Naive thymus-derived CD4-positive, alpha-beta T cell (primary cell): ENCODE data around the gene EPN3. TPM values are rescaled to one million over a fixed set of nuclear protein-coding genes. Genes with fewer than 3 reads are reported as not detected.

Experiments used
- ATAC-seq: fragments of 150-1000 bp; cut with Tn5 transposase; 2 replicates; pipeline ENCODE4 v1.10.0; 2021; ENCODE audit warnings: mild to moderate bottlenecking, moderate library complexity
- CTCF ChIA-PET: fragments of 350-600 bp; sonication (Branson Sonifier 250); formaldehyde crosslinking; loops from one replicate; lab custom pipeline; 2021; ENCODE audit warnings: antibody characterized with exemption; lab: Charles Lee
- POLR2A ChIA-PET: fragments of 350-600 bp; sonication (Branson Sonifier 250); formaldehyde crosslinking; loops from one replicate; lab custom pipeline; 2021; ENCODE audit warnings: antibody characterized with exemption, inconsistent platforms; lab: Charles Lee
- DNase-seq, 9 donors: peaks; one replicate each; pipeline versions ENCODE4 v3.0.0 to v3.0.0-alpha.2; 2020 to 2022; ENCODE audit warnings: mixed read lengths in 1 of 9
- H3K27ac ChIP-seq: one replicate; pipeline ENCODE4 v1.7.0; 2013; ENCODE audit warnings: mild to moderate bottlenecking, low read depth, low read length, moderate library complexity
- H3K27me3 ChIP-seq, 2 donors: one replicate each; pipeline ENCODE4 v1.7.0; 2013; ENCODE audit warnings: low read length in 2 of 2, mild to moderate bottlenecking in 2 of 2, moderate library complexity in 2 of 2; ENCODE audit not compliant: control insufficient read depth in 2 of 2, insufficient read depth in 2 of 2
- H3K36me3 ChIP-seq, 3 experiments: 1 replicate in 2 of 3; 2 replicates in 1 of 3; pipeline ENCODE4 v1.7.0; 2013; ENCODE audit warnings: low read length in 3 of 3, mild to moderate bottlenecking in 3 of 3, moderate library complexity in 1 of 3; ENCODE audit not compliant: insufficient read depth in 3 of 3, control insufficient read depth in 2 of 3
- H3K4me1 ChIP-seq, 2 donors: one replicate each; pipeline ENCODE4 v1.7.0; 2013; ENCODE audit warnings: low read length in 2 of 2, mild to moderate bottlenecking in 2 of 2, moderate library complexity in 1 of 2; ENCODE audit not compliant: control insufficient read depth in 2 of 2, insufficient read depth in 2 of 2
- H3K4me3 ChIP-seq: 2 replicates; pipeline ENCODE4 v1.7.0; 2013; ENCODE audit warnings: mild to moderate bottlenecking, low read length
- H3K9me3 ChIP-seq, 3 experiments: 1 replicate in 2 of 3; 2 replicates in 1 of 3; pipeline ENCODE4 v1.7.0; 2013; ENCODE audit warnings: low read length in 3 of 3; ENCODE audit not compliant: control insufficient read depth in 2 of 3
- H3K27ac Mint-ChIP-seq, 9 donors: one replicate each; pipeline ENCODE4 v1.8.0; 2020 to 2022; ENCODE audit warnings: mixed read lengths in 9 of 9, mild to moderate bottlenecking in 8 of 9, moderate library complexity in 5 of 9, inconsistent platforms in 2 of 9
- H3K27me3 Mint-ChIP-seq, 5 donors: one replicate each; pipeline ENCODE4 v1.8.0; 2021 to 2022; ENCODE audit warnings: mixed read lengths in 5 of 5, mild to moderate bottlenecking in 1 of 5
- H3K36me3 Mint-ChIP-seq, 5 donors: one replicate each; pipeline ENCODE4 v1.8.0; 2020 to 2022; ENCODE audit warnings: mixed read lengths in 5 of 5, mild to moderate bottlenecking in 3 of 5, inconsistent platforms in 1 of 5
- H3K4me1 Mint-ChIP-seq, 7 donors: one replicate each; pipeline ENCODE4 v1.8.0; 2020 to 2022; ENCODE audit warnings: mixed read lengths in 7 of 7, mild to moderate bottlenecking in 3 of 7, inconsistent platforms in 1 of 7
- H3K4me3 Mint-ChIP-seq, 10 donors: one replicate each; pipeline ENCODE4 v1.8.0; 2020 to 2022; ENCODE audit warnings: mild to moderate bottlenecking in 10 of 10, mixed read lengths in 10 of 10, moderate library complexity in 6 of 10, inconsistent platforms in 2 of 10
- H3K9me3 Mint-ChIP-seq, 11 donors: one replicate each; pipeline ENCODE4 v1.8.0; 2020 to 2022; ENCODE audit warnings: mixed read lengths in 11 of 11, mild to moderate bottlenecking in 4 of 11, inconsistent platforms in 1 of 11, moderate library complexity in 1 of 11
- intact Hi-C, 2 donors: fragments of 100-400 bp; cut with micrococcal nuclease; formaldehyde crosslinking; loops; one replicate each; pipeline ENCODE4 v1.15.1; 2023
- polyA plus RNA-seq, 2 donors: library from polyadenylated mRNA; unstranded; fragments of 300-500 nt; fragmentation: Illumina TruSeq; gene quantifications; one replicate each; pipeline ENCODE4 v1.2.3, GENCODE V29; 2021
- total RNA-seq, 6 experiments: library from RNA in 5 of 6; stranded (reverse) in 5 of 6; gene quantifications; 1 replicate in 5 of 6; 2 replicates in 1 of 6; pipeline ENCODE4 v1.2.3 and lab custom pipeline; 2021 to 2026

Gene EPN3
- total and polyA plus RNA-seq, 7 experiments from 2014 or later = not detected

DNA sequence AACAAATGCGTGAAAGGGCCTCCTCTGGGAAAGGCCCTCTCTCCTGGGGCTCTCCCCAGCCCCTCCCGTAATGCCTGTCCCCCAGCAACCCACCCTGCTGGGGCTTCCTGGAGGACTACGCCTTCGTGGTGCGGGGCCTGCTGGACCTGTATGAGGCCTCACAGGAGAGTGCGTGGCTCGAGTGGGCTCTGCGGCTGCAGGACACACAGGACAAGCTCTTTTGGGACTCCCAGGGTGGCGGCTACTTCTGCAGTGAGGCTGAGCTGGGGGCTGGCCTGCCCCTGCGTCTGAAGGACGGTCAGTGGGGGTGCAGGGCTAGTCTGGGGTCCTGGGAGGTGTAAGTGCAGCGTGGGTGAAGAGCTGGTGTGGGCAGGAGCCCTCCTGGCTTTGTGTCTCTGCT lies 19.3 kb downstream of the EPN3 start:
- Histone ChIP-seq H3K27ac (no peak overlapping the region), H3K4me3 (no peak overlapping the region), H3K27me3 (no peaks in the 10 kb centered on the region), H3K9me3 (no peaks in the 10 kb centered on the region), H3K36me3 (no peaks in the 10 kb centered on the region), H3K4me1 (peaks cover 0 to 4% of the 10 kb centered on the region in 2 donors)
- no peaks in the 10 kb centered on the region for H3K9me3 Mint-ChIP-seq
- H3K36me3 Mint-ChIP-seq = peaks cover 0 to 2% (median 0%) of the 10 kb centered on the region in 5 donors
- H3K27me3 Mint-ChIP-seq = peaks cover 0 to 7% (median 0%) of the 10 kb centered on the region in 5 donors
- peaks cover 0 to 5% (median 4%) of the 10 kb centered on the region in 7 donors for H3K4me1 Mint-ChIP-seq
- DNase-seq = no peak
- no peak overlapping the region for H3K4me3 Mint-ChIP-seq
- intact Hi-C loops = no loop called here
- peak overlapping the region in 1 of 9 donors; percentile 42 for H3K27ac Mint-ChIP-seq
- ChIA-PET CTCF (no interaction called here), POLR2A (no interaction called here)
- ATAC-seq = no peak

DNA sequence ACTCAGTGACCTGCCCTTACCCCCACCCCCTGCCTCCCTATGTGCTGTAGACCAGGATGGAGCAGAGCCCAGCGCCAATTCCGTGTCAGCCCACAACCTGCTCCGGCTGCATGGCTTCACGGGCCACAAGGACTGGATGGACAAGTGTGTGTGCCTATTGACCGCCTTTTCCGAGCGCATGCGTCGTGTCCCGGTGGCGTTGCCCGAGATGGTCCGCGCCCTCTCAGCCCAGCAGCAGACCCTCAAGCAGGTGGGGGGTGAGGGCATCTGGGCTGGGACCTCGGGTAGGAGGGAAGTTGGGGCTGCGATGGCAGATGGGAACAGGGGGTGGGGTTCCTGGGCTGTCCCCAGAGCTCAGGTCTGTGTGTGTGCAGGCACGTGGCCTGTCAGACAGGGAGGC lies 21.7 kb downstream of the EPN3 start:
- no peak overlapping the region for H3K4me3 ChIP-seq
- POLR2A ChIA-PET = no interaction called here
- H3K27ac ChIP-seq = no peak overlapping the region
- intact Hi-C loops = no loop called here
- no peaks in the 10 kb centered on the region for H3K36me3 ChIP-seq
- Mint-ChIP-seq H3K4me1 (peaks cover 0 to 11% (median 5%) of the 10 kb centered on the region in 7 donors), H3K27me3 (peaks cover 14 to 27% (median 15%) of the 10 kb centered on the region in 5 donors), H3K4me3 (no peak overlapping the region), H3K9me3 (no peaks in the 10 kb centered on the region), H3K27ac (no peak overlapping the region), H3K36me3 (peaks cover 0 to 2% (median 0%) of the 10 kb centered on the region in 5 donors)
- H3K27me3 ChIP-seq = peaks cover 3 to 10% of the 10 kb centered on the region in 2 donors
- no peaks in the 10 kb centered on the region for H3K9me3 ChIP-seq
- no peak for ATAC-seq
- H3K4me1 ChIP-seq = peaks cover 5% of the 10 kb centered on the region in 2 donors
- DNase-seq = no peak
- CTCF ChIA-PET = no interaction called here

DNA sequence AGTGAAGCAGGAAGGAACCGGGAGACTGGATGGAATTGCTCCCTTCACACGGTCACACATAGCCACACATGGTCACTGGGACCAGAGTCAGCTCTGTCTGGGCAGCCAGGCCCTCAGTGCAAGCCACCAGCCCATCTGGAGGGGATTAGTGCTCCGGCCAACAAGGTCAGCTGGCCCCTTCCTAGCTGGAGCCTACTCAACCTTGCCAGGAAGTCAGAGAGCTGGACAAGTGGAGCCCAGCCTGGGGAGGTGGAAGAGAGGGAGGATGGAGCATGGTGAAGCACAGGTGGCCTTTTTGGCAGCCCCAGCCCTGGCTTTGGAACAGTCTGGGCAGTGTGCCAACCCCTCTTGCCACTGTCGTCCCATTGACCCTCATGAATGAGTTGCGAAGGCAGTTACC lies 24.3 kb downstream of the EPN3 start:
- ChIA-PET POLR2A (no interaction called here), CTCF (no interaction called here)
- H3K4me1 Mint-ChIP-seq = peaks cover 5 to 22% (median 12%) of the 10 kb centered on the region in 7 donors
- Histone ChIP-seq H3K27me3 (peaks cover 11 to 15% of the 10 kb centered on the region in 2 donors), H3K4me1 (peaks cover 15 to 20% of the 10 kb centered on the region in 2 donors), H3K9me3 (no peaks in the 10 kb centered on the region), H3K4me3 (no peak overlapping the region), H3K36me3 (no peaks in the 10 kb centered on the region), H3K27ac (no peak overlapping the region)
- no peak overlapping the region for H3K4me3 Mint-ChIP-seq
- ATAC-seq = no peak
- no peak for DNase-seq
- H3K27me3 Mint-ChIP-seq = peaks cover 14 to 40% (median 21%) of the 10 kb centered on the region in 5 donors
- intact Hi-C loops = no loop called here
- no peaks in the 10 kb centered on the region for H3K9me3 Mint-ChIP-seq
- no peaks in the 10 kb centered on the region for H3K36me3 Mint-ChIP-seq
- H3K27ac Mint-ChIP-seq = no peak overlapping the region

DNA sequence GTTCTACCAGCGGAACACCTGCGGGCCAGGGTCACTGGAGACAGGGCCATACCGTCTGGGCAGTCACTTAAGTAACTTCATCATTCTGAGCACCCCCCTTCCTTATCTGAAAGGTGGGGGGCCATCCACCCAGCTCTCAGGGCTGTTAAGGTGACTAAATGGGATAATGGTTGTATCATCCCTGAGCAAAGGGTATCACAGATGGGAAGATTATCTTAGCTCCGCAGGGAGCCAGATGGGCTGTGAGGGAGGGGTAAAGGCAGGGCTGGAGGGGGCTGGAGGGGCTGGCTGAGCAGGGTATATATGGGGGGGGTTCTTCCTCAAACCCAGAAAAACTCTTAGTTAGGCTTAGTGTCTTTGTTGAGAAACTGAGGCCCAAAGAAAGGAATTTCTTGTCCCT lies 25.1 kb downstream of the EPN3 start:
- no peak for ATAC-seq
- H3K4me3 Mint-ChIP-seq = peak overlapping the region in 2 of 10 donors; percentile 13 to 62
- H3K4me3 ChIP-seq = no peak overlapping the region
- H3K27ac Mint-ChIP-seq = no peak overlapping the region
- no peak for DNase-seq
- peaks cover 20 to 46% (median 28%) of the 10 kb centered on the region in 5 donors for H3K27me3 Mint-ChIP-seq
- no peaks in the 10 kb centered on the region for H3K36me3 Mint-ChIP-seq
- H3K27me3 ChIP-seq = peaks cover 13 to 17% of the 10 kb centered on the region in 2 donors
- intact Hi-C loops = no loop called here
- no peaks in the 10 kb centered on the region for H3K36me3 ChIP-seq
- POLR2A ChIA-PET = interaction anchor here (0.6 kb wide), 1 partner anchor 1492 kb away, joined by 3 read pairs; no protein-coding TSS in a partner anchor
- peaks cover 11 to 28% (median 17%) of the 10 kb centered on the region in 7 donors for H3K4me1 Mint-ChIP-seq
- CTCF ChIA-PET = no interaction called here
- no peaks in the 10 kb centered on the region for H3K9me3 Mint-ChIP-seq
- no peaks in the 10 kb centered on the region for H3K9me3 ChIP-seq
- no peak overlapping the region for H3K27ac ChIP-seq
- H3K4me1 ChIP-seq = peaks cover 20 to 21% of the 10 kb centered on the region in 2 donors

DNA sequence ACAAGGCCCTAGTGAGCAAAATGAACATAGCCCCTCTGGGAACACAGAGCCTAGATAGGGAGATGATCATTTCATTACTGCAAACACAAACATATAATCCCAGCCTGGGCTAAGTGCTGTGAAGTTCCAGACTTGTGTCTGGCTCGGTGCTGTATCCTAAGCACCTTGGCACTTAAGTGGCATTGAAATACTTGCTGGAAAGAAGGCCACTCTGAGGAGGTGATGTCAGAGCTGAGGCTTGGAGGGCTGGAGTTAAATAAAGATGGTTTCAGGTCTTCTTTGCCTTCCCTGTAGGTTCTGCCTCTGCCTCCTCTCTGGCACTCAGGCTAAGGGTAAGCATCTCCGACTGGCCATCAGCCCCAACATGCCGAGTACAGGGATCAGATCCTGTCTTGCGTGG lies 25.6 kb downstream of the EPN3 start:
- CTCF ChIA-PET = no interaction called here
- H3K36me3 Mint-ChIP-seq = no peaks in the 10 kb centered on the region
- Histone ChIP-seq H3K9me3 (no peaks in the 10 kb centered on the region), H3K27me3 (peaks cover 16 to 22% of the 10 kb centered on the region in 2 donors), H3K36me3 (no peaks in the 10 kb centered on the region), H3K4me3 (no peak overlapping the region), H3K27ac (no peak overlapping the region), H3K4me1 (peaks cover 20 to 23% of the 10 kb centered on the region in 2 donors)
- DNase-seq = no peak
- no peaks in the 10 kb centered on the region for H3K9me3 Mint-ChIP-seq
- peak overlapping the region in 1 of 9 donors; percentile 25 for H3K27ac Mint-ChIP-seq
- intact Hi-C loops = no loop called here
- no peak for ATAC-seq
- peaks cover 21 to 51% (median 29%) of the 10 kb centered on the region in 5 donors for H3K27me3 Mint-ChIP-seq
- POLR2A ChIA-PET = interaction anchor here (0.6 kb wide), 1 partner anchor 1493 kb away, joined by 3 read pairs; no protein-coding TSS in a partner anchor
- H3K4me1 Mint-ChIP-seq = peaks cover 12 to 28% (median 17%) of the 10 kb centered on the region in 7 donors
- peak overlapping the region in 8 of 10 donors; percentile 19 to 87 (median 79) for H3K4me3 Mint-ChIP-seq

DNA sequence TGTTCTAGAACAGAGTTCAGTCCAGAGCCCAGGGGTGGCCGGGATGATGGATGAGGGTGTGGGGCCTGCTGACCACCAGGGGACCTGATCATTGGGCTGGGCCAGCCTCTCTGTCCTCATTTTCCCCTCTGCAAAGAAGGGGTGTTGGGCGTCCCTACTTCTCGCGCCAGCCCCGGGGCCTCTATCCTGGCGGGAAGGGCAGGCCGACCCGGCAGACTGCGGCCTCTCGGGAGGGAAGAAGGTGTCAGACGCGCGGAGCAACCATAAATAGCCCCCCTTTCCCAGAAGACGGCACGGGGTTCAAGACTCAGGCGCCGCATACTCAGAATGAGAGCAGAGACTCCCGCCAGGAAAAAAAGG lies 26.0 kb downstream of the EPN3 start:
- Mint-ChIP-seq H3K36me3 (no peaks in the 10 kb centered on the region), H3K9me3 (no peaks in the 10 kb centered on the region), H3K4me1 (peaks cover 12 to 30% (median 17%) of the 10 kb centered on the region in 7 donors), H3K27me3 (peaks cover 25 to 56% (median 30%) of the 10 kb centered on the region in 5 donors), H3K4me3 (peak overlapping the region; percentile 39 to 87 (median 79)), H3K27ac (peak overlapping the region in 1 of 9 donors; percentile 25)
- H3K27ac ChIP-seq = no peak overlapping the region
- H3K36me3 ChIP-seq = no peaks in the 10 kb centered on the region
- ChIA-PET CTCF (no interaction called here), POLR2A (no interaction called here)
- no peak for ATAC-seq
- H3K4me3 ChIP-seq = no peak overlapping the region
- DNase-seq = no peak
- H3K4me1 ChIP-seq = peaks cover 20 to 23% of the 10 kb centered on the region in 2 donors
- H3K9me3 ChIP-seq = no peaks in the 10 kb centered on the region
- intact Hi-C loops = no loop called here
- peaks cover 16 to 27% of the 10 kb centered on the region in 2 donors for H3K27me3 ChIP-seq
